Measurements from ENCODE around the gene NGEF.

GRCh38 chr2:232876161-232876977 lies 136.7 kb downstream of the NGEF start:
- no peak for TF ChIP-seq POLR2AphosphoS5 (IDR thresholded peaks at IDR 0.05; ENCODE audit: low read depth, low read length)
- TF ChIP-seq TAF1 (IDR thresholded peaks at IDR 0.05; ENCODE audit: borderline replicate concordance, insufficient read depth, low read length): no peak
- TF ChIP-seq, protein P1, sequence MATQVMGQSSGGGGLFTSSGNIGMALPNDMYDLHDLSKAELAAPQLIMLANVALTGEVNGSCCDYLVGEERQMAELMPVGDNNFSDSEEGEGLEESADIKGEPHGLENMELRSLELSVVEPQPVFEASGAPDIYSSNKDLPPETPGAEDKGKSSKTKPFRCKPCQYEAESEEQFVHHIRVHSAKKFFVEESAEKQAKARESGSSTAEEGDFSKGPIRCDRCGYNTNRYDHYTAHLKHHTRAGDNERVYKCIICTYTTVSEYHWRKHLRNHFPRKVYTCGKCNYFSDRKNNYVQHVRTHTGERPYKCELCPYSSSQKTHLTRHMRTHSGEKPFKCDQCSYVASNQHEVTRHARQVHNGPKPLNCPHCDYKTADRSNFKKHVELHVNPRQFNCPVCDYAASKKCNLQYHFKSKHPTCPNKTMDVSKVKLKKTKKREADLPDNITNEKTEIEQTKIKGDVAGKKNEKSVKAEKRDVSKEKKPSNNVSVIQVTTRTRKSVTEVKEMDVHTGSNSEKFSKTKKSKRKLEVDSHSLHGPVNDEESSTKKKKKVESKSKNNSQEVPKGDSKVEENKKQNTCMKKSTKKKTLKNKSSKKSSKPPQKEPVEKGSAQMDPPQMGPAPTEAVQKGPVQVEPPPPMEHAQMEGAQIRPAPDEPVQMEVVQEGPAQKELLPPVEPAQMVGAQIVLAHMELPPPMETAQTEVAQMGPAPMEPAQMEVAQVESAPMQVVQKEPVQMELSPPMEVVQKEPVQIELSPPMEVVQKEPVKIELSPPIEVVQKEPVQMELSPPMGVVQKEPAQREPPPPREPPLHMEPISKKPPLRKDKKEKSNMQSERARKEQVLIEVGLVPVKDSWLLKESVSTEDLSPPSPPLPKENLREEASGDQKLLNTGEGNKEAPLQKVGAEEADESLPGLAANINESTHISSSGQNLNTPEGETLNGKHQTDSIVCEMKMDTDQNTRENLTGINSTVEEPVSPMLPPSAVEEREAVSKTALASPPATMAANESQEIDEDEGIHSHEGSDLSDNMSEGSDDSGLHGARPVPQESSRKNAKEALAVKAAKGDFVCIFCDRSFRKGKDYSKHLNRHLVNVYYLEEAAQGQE (IDR thresholded peaks at IDR 0.05; ENCODE audit: insufficient read depth in 1 of 2, low read depth in 2 of 2, low read length in 2 of 2): no peak
- no peak for TF ChIP-seq SIN3A (IDR thresholded peaks at IDR 0.05; ENCODE audit: borderline replicate concordance, insufficient read depth, low read length)
- no peak for TF ChIP-seq FOXP2 (optimal IDR thresholded peaks at IDR 0.05; ENCODE audit: borderline replicate concordance, extremely low read depth, extremely low read length, insufficient read depth)
